A673 (cell line): Measurements from ENCODE around the gene IL1RAP.

Experiments
- EZH2 ChIP-seq: fragments of 200-600 bp; sonication (generic); IDR thresholded peaks from 2 replicates; pipeline ENCODE4 v1.6.1; 2017; ENCODE audit warnings: borderline replicate concordance, low read depth, mild to moderate bottlenecking, mixed read lengths, antibody characterized with exemption, low read length; ENCODE audit not compliant: poor library complexity, severe bottlenecking
- TF ChIP-seq, protein P1 (sequence below): fragments of 300-800, 200-600 bp; sonication (generic); conservative IDR thresholded peaks from 2 replicates; pipeline ENCODE4 v1.5.1; 2017; ENCODE audit warnings: low read depth, mild to moderate bottlenecking, antibody characterized with exemption, low read length, moderate library complexity, mixed read lengths

DNA sequence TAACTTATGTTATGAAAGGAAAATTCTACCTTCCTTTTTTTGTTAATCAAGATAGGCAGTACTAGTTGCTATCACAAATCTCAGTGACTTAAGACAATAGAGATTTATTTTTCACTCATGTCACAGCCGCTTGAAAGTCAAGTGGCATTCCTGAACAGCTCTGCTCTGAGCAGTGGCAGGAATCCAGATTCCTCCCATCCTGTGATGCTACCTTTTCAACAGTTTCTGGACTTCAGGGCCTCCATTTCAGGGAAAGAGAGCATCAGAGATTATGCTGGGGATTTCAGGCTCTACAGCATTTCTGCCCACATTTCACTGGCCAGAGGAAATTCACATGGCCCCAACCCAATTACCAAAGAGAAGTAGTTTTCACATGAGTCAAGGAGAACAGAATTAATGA, 83.4 kb downstream of the IL1RAP start:
- TF ChIP-seq, protein P1, sequence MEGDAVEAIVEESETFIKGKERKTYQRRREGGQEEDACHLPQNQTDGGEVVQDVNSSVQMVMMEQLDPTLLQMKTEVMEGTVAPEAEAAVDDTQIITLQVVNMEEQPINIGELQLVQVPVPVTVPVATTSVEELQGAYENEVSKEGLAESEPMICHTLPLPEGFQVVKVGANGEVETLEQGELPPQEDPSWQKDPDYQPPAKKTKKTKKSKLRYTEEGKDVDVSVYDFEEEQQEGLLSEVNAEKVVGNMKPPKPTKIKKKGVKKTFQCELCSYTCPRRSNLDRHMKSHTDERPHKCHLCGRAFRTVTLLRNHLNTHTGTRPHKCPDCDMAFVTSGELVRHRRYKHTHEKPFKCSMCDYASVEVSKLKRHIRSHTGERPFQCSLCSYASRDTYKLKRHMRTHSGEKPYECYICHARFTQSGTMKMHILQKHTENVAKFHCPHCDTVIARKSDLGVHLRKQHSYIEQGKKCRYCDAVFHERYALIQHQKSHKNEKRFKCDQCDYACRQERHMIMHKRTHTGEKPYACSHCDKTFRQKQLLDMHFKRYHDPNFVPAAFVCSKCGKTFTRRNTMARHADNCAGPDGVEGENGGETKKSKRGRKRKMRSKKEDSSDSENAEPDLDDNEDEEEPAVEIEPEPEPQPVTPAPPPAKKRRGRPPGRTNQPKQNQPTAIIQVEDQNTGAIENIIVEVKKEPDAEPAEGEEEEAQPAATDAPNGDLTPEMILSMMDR, result no peak
- no peak for TF ChIP-seq EZH2
